SHP77 (cell line): ENCODE measurements around the gene PGPEP1.
A peak's percentile ranks its signal among the peaks of the same experiment; 100 is the strongest.

Experiments
- DNase-seq, 2 experiments: peaks; one replicate each; lab custom pipeline; 2025; lab: John Stamatoyannopoulos, UW

Gene PGPEP1

DNA sequence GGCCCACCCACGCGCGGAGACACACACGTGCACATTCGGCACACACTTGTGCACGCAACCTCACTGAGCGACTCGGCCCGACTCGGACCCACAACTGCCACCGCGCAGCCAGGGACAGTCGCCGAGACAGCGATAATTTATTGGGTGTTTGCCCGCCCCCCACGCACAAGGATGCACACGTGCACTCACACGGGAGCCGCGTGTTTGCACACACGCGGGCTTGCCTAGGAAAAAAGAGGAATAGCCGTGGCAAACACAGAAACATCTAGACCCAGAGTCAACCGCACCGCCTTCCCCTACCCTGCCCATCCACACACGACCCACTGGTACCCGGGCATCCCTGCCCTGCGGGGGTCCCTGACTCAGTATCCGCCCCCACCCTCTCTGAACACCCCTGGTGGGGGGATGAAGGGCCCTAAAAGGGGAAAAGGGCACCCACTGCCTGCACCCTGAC, 77.7 kb downstream of the PGPEP1 start:
- DNase-seq = no peak

GRCh38 chr19:18418483-18419194, 78.2 kb downstream of the PGPEP1 start:
- DNase-seq = peak in 1 of 2 experiments; percentile 24

GRCh38 chr19:18419195-18419698, 78.8 kb downstream of the PGPEP1 start, which contains the start of gene SSBP4:
Gene SSBP4 (plus strand): TSS chr19:18419398. CDS start chr19:18419649, 251 bp downstream.
- peak; percentile 63 to 73 for DNase-seq
